GM12878 (cell line): ENCODE results near the gene PI16. TPM values are rescaled to one million over a fixed set of nuclear protein-coding genes. Genes with fewer than 3 reads are reported as not detected.

Experiments used
- ATAC-seq: fragments of 200-7000 bp; cut with Tn5 transposase; 3 replicates; pipeline ENCODE4 v1.9.1; 2020; ENCODE audit warnings: mild to moderate bottlenecking, moderate library complexity
- BruUV-seq: library from RNA; stranded (reverse); fragments of 400-500 nt; replicated peaks from 2 replicates; lab custom pipeline; 2021; lab: Mats Ljungman, UMichigan
- CTCF ChIA-PET: fragments of 300-600 bp; sonication (Branson Sonifier 250); formaldehyde crosslinking; extraction: SDS; loops from one replicate; lab custom pipeline; 2021; ENCODE audit warnings: inconsistent platforms; lab: Yijun Ruan, JAX
- POLR2A ChIA-PET: fragments of 350-600 bp; formaldehyde crosslinking; extraction: SDS; loops from one replicate; lab custom pipeline; 2021; ENCODE audit warnings: inconsistent platforms; lab: Charles Lee
- RAD21 ChIA-PET: fragments of 300-600 bp; sonication (Branson Sonifier 250); formaldehyde crosslinking; loops from one replicate; lab custom pipeline; 2023; ENCODE audit warnings: antibody characterized with exemption; ENCODE audit not compliant: unreplicated experiment; lab: Charles Lee
- SMC1A ChIA-PET: fragments of 300-600 bp; sonication (Branson Sonifier 250); formaldehyde crosslinking; loops from one replicate; lab custom pipeline; 2023; ENCODE audit not compliant: unreplicated experiment, uncharacterized antibody; lab: Charles Lee
- DNase-seq: peaks from one replicate; pipeline ENCODE4 v3.0.0-alpha.2; 2011; ENCODE audit warnings: low read depth, low spot score
- FAIRE-seq: peaks from 3 replicates; lab custom pipeline; 2011; peaks lifted over from hg19 to GRCh38; lab: Jason Lieb, UNC
- H2AFZ ChIP-seq: 2 replicates; pipeline ENCODE4 v1.6.0; 2011; ENCODE audit warnings: low read depth, low read length, control low read depth; ENCODE audit not compliant: control insufficient read depth
- H3K27ac ChIP-seq: 2 replicates; pipeline ENCODE4 v1.5.1; 2011; ENCODE audit warnings: control low read depth; ENCODE audit not compliant: control insufficient read depth, insufficient read depth
- H3K27me3 ChIP-seq, 2 experiments: replicated peaks in 1 of 2; 2 replicates each; pipeline versions ENCODE4 v1.6.0 to v1.6.1; 2011; ENCODE audit warnings: low read length in 1 of 2; ENCODE audit not compliant: control insufficient read depth in 2 of 2, insufficient read depth in 2 of 2
- H3K36me3 ChIP-seq, 2 experiments: 2 replicates each; pipeline ENCODE4 v1.5.1; 2011; ENCODE audit warnings: low read length in 1 of 2; ENCODE audit not compliant: control insufficient read depth in 2 of 2, insufficient read depth in 2 of 2
- H3K4me1 ChIP-seq: 2 replicates; pipeline ENCODE4 v1.6.1; 2011; ENCODE audit warnings: mild to moderate bottlenecking, low read length, moderate library complexity, mixed read lengths; ENCODE audit not compliant: control insufficient read depth, insufficient read depth
- H3K4me2 ChIP-seq: 2 replicates; pipeline ENCODE4 v1.6.0; 2011; ENCODE audit warnings: control low read depth; ENCODE audit not compliant: control insufficient read depth, insufficient read depth
- H3K4me3 ChIP-seq: fragments of 200-600 bp; sonication (generic); 2 replicates; pipeline ENCODE4 v1.5.1; 2016
- H3K79me2 ChIP-seq: 2 replicates; pipeline ENCODE4 v1.6.0; 2011; ENCODE audit warnings: low read length; ENCODE audit not compliant: control insufficient read depth, insufficient read depth
- H3K9ac ChIP-seq: 2 replicates; pipeline ENCODE4 v1.8.0; 2011; ENCODE audit warnings: low read length, control low read depth, mixed read lengths; ENCODE audit not compliant: control insufficient read depth, insufficient read depth
- H3K9me3 ChIP-seq: replicated peaks from 3 replicates; pipeline ENCODE4 v1.5.1; 2011; ENCODE audit warnings: mild to moderate bottlenecking, low read length; ENCODE audit not compliant: control insufficient read depth, insufficient read depth
- H4K20me1 ChIP-seq: 2 replicates; pipeline ENCODE4 v1.6.0; 2011; ENCODE audit not compliant: control insufficient read depth, insufficient read depth
- BMI1 ChIP-seq: fragments of 450-650 bp; IDR thresholded peaks from 2 replicates; pipeline ENCODE4 v1.6.1; 2016; ENCODE audit warnings: mild to moderate bottlenecking, moderate library complexity, borderline replicate concordance
- EZH2 ChIP-seq: IDR thresholded peaks from 2 replicates; pipeline ENCODE4 v1.6.1; 2012; ENCODE audit warnings: low read depth, mild to moderate bottlenecking, control low read depth, inconsistent platforms, low read length, borderline replicate concordance; ENCODE audit not compliant: control insufficient read depth
- GABPA ChIP-seq: IDR thresholded peaks from 2 replicates; pipeline ENCODE4 v1.6.1; 2014; ENCODE audit warnings: antibody characterized with exemption, low read depth, mild to moderate bottlenecking, inconsistent platforms
- GATAD2B ChIP-seq: fragments of 450-650 bp; conservative IDR thresholded peaks from 2 replicates; pipeline ENCODE4 v1.6.1; 2017; ENCODE audit warnings: low read depth, mild to moderate bottlenecking, moderate library complexity
- HDAC6 ChIP-seq: fragments of 200-600 bp; sonication (generic); IDR thresholded peaks from one replicate; pipeline ENCODE4 v1.8.0; 2017; ENCODE audit warnings: antibody characterized with exemption; ENCODE audit not compliant: unreplicated experiment
- IRF4 ChIP-seq: IDR thresholded peaks from 2 replicates; pipeline ENCODE4 v1.6.1; 2011; ENCODE audit warnings: low read depth, low read length
- MYC ChIP-seq: IDR thresholded peaks from 2 replicates; pipeline ENCODE4 v1.6.1; 2011; ENCODE audit warnings: mild to moderate bottlenecking, low read length, moderate library complexity, inconsistent platforms; ENCODE audit not compliant: insufficient read depth, insufficient replicate concordance, insufficient read length, severe bottlenecking
- RAD51 ChIP-seq: fragments of 450-650 bp; IDR thresholded peaks from 2 replicates; pipeline ENCODE4 v1.6.1; 2016; ENCODE audit warnings: moderate library complexity, mild to moderate bottlenecking, inconsistent platforms
- WGBS: methylation state at CpG from one replicate; pipeline ENCODE4 v1.1.6; 2016; ENCODE audit warnings: low lambda C conversion rate; ENCODE audit not compliant: insufficient replicate concordance, insufficient coverage; ENCODE audit errors: missing lambda C conversion rate; 5-methylcytosine and 5-hydroxymethylcytosine counted together
- in situ Hi-C: fragments of 300-500 bp; cut with MboI; formaldehyde crosslinking; loops from 9 replicates; pipeline ENCODE4 v1.14.3; 2018; ENCODE audit warnings: mixed read lengths
- intact Hi-C: fragments of 100-400 bp; cut with micrococcal nuclease; formaldehyde crosslinking; loops from one replicate; pipeline ENCODE4 v1.14.2; 2022; ENCODE audit not compliant: unreplicated experiment
- polyA plus RNA-seq, 11 experiments: library from polyadenylated mRNA; depleted of rRNA in 4 of 11; unstranded in 6 of 11; stranded (reverse) in 5 of 11; fragments of >200 nt; fragmentation: Nextera tagmentation in 4 of 11; fragmentation: Illumina TruSeq in 1 of 11; extraction: Ambion mirVana in 4 of 11; extraction: Trizol in 1 of 11; gene quantifications; 1 replicate in 1 of 11; 2 replicates in 10 of 11; pipeline versions ENCODE4 v1.2.1 to v1.2.3, GENCODE V29; 2011 to 2016; ENCODE audit warnings: inconsistent platforms in 2 of 11, missing spikeins in 2 of 11, low read depth in 1 of 11
- total RNA-seq, 4 experiments: library from RNA; depleted of rRNA in 3 of 4; stranded (reverse); fragments of >200 nt in 3 of 4; fragmentation: Illumina TruSeq in 1 of 4; extraction: Trizol in 1 of 4; gene quantifications; 2 replicates each; pipeline versions ENCODE4 v1.2.1 to v1.2.3, GENCODE V29; 2013 to 2021
- TF ChIP-seq, protein P1 (sequence below): fragments of 450-650 bp; IDR thresholded peaks from 2 replicates; pipeline ENCODE4 v1.6.1; 2017; ENCODE audit warnings: antibody characterized with exemption, mild to moderate bottlenecking, moderate library complexity
- TF ChIP-seq, protein P2 (sequence below): fragments of 450-650 bp; conservative IDR thresholded peaks from 2 replicates; pipeline ENCODE4 v1.6.1; 2017; ENCODE audit warnings: mild to moderate bottlenecking, moderate library complexity
- TF ChIP-seq, protein P3 (sequence below): fragments of 450-650 bp; IDR thresholded peaks from 2 replicates; pipeline ENCODE4 v1.6.1; 2017; ENCODE audit warnings: borderline replicate concordance
- TF ChIP-seq, protein P4 (sequence below): IDR thresholded peaks from 2 replicates; pipeline ENCODE4 v1.6.1; 2012; ENCODE audit warnings: low read depth, low read length, improper control_type of control experiment

Gene PI16
- total and polyA plus RNA-seq, 10 of the 15 experiments (the other 5 are each of a cell fraction or from before 2014, with no cell fraction given), result 0.08 to 0.12 TPM; not detected in 8

DNA sequence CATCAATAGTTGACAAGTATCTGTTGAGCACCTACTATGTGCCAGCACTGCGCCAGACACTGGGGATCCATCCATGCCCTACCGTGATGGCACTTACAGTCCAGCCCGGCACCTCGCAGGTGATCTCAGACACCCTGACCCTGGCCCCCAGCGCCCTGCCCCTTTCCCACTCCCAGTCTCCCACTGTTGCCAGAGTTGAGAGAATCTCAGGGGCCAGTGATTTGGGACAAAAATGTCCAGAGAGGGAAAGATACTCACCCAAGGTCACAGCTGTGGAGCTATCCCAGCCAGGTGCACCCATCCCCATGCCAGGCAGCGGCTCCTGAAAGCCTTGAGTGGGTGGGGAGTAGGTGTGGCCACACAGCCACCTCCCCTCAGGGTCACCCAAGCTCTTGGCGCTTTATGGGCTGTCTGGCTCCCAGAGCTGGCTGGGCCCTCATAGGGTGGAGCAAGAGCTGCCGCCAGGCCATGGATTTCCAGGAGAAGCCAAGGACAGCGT, 3.3 kb downstream of the PI16 start:
- no peak overlapping the region for H3K27ac ChIP-seq
- FAIRE-seq, result no peak
- DNase-seq, result no peak
- no peak overlapping the region for H3K4me3 ChIP-seq
- RAD21 ChIA-PET, result no interaction called here
- SMC1A ChIA-PET, result interaction anchor here (1.8 kb wide), 1 partner anchor 60 kb away, joined by 7 read pairs; no protein-coding TSS in a partner anchor
- in situ Hi-C loops, result no loop called here
- no peak overlapping the region for H2AFZ ChIP-seq
- H3K4me2 ChIP-seq, result no peak overlapping the region
- POLR2A ChIA-PET, result no interaction called here
- CTCF ChIA-PET, result interaction anchor here (1.0 kb wide), 1 partner anchor 192 kb away, joined by 4 read pairs; no protein-coding TSS in a partner anchor
- WGBS, result 65% methylated on average over 9 of the region's 9 CpGs
- no peaks in the 10 kb centered on the region for H4K20me1 ChIP-seq
- intact Hi-C loops, result no loop called here
- no TSS peak for BruUV-seq
- H3K4me1 ChIP-seq, result 0 out of 2 replicates have a peak, but pooled peaks cover 5% of the 10 kb centered on the region
- H3K9me3 ChIP-seq, result no peaks in the 10 kb centered on the region
- no peaks in the 10 kb centered on the region for H3K36me3 ChIP-seq
- no peaks in the 10 kb centered on the region for H3K27me3 ChIP-seq
- ATAC-seq, result no peak
- no peaks in the 10 kb centered on the region for H3K79me2 ChIP-seq
- H3K9ac ChIP-seq, result no peak overlapping the region
- no peak for TF ChIP-seq GATAD2B
- TF ChIP-seq RAD51, result no peak
- TF ChIP-seq, protein P1, sequence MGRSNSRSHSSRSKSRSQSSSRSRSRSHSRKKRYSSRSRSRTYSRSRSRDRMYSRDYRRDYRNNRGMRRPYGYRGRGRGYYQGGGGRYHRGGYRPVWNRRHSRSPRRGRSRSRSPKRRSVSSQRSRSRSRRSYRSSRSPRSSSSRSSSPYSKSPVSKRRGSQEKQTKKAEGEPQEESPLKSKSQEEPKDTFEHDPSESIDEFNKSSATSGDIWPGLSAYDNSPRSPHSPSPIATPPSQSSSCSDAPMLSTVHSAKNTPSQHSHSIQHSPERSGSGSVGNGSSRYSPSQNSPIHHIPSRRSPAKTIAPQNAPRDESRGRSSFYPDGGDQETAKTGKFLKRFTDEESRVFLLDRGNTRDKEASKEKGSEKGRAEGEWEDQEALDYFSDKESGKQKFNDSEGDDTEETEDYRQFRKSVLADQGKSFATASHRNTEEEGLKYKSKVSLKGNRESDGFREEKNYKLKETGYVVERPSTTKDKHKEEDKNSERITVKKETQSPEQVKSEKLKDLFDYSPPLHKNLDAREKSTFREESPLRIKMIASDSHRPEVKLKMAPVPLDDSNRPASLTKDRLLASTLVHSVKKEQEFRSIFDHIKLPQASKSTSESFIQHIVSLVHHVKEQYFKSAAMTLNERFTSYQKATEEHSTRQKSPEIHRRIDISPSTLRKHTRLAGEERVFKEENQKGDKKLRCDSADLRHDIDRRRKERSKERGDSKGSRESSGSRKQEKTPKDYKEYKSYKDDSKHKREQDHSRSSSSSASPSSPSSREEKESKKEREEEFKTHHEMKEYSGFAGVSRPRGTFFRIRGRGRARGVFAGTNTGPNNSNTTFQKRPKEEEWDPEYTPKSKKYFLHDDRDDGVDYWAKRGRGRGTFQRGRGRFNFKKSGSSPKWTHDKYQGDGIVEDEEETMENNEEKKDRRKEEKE, result no peak
- TF ChIP-seq, protein P2, sequence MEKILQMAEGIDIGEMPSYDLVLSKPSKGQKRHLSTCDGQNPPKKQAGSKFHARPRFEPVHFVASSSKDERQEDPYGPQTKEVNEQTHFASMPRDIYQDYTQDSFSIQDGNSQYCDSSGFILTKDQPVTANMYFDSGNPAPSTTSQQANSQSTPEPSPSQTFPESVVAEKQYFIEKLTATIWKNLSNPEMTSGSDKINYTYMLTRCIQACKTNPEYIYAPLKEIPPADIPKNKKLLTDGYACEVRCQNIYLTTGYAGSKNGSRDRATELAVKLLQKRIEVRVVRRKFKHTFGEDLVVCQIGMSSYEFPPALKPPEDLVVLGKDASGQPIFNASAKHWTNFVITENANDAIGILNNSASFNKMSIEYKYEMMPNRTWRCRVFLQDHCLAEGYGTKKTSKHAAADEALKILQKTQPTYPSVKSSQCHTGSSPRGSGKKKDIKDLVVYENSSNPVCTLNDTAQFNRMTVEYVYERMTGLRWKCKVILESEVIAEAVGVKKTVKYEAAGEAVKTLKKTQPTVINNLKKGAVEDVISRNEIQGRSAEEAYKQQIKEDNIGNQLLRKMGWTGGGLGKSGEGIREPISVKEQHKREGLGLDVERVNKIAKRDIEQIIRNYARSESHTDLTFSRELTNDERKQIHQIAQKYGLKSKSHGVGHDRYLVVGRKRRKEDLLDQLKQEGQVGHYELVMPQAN, result no peak
- TF ChIP-seq, protein P3, sequence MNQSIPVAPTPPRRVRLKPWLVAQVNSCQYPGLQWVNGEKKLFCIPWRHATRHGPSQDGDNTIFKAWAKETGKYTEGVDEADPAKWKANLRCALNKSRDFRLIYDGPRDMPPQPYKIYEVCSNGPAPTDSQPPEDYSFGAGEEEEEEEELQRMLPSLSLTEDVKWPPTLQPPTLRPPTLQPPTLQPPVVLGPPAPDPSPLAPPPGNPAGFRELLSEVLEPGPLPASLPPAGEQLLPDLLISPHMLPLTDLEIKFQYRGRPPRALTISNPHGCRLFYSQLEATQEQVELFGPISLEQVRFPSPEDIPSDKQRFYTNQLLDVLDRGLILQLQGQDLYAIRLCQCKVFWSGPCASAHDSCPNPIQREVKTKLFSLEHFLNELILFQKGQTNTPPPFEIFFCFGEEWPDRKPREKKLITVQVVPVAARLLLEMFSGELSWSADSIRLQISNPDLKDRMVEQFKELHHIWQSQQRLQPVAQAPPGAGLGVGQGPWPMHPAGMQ, result no peak
- no peak for TF ChIP-seq HDAC6
- no peak for TF ChIP-seq MYC
- no peak for TF ChIP-seq BMI1
- TF ChIP-seq, protein P4, sequence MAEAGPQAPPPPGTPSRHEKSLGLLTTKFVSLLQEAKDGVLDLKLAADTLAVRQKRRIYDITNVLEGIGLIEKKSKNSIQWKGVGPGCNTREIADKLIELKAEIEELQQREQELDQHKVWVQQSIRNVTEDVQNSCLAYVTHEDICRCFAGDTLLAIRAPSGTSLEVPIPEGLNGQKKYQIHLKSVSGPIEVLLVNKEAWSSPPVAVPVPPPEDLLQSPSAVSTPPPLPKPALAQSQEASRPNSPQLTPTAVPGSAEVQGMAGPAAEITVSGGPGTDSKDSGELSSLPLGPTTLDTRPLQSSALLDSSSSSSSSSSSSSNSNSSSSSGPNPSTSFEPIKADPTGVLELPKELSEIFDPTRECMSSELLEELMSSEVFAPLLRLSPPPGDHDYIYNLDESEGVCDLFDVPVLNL, result no peak
- TF ChIP-seq IRF4, result no peak
- no peak for TF ChIP-seq GABPA
- no peak for TF ChIP-seq EZH2
